ENCODE results near the gene KITLG.

The KITLG gene

DNA sequence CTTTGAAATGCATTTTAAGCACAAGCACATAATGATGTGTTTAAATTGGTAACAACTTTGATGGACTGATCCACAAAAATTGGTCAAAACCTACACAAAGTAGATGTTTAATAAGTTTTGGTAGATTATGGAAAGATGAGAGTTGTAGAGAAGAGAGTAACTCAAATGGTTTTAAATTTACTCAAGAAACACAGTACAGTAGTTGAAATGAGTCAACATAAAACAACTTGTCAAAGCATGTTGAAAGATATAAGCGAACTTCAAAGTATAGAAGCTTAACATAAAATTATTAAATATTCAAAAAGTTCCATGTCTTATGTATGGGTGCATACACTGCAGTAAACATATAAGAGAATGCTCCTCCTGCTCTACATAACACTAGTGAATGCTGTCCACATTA is 49.4 kb downstream of the KITLG start:
- CTCF ChIA-PET = no interaction called here

DNA sequence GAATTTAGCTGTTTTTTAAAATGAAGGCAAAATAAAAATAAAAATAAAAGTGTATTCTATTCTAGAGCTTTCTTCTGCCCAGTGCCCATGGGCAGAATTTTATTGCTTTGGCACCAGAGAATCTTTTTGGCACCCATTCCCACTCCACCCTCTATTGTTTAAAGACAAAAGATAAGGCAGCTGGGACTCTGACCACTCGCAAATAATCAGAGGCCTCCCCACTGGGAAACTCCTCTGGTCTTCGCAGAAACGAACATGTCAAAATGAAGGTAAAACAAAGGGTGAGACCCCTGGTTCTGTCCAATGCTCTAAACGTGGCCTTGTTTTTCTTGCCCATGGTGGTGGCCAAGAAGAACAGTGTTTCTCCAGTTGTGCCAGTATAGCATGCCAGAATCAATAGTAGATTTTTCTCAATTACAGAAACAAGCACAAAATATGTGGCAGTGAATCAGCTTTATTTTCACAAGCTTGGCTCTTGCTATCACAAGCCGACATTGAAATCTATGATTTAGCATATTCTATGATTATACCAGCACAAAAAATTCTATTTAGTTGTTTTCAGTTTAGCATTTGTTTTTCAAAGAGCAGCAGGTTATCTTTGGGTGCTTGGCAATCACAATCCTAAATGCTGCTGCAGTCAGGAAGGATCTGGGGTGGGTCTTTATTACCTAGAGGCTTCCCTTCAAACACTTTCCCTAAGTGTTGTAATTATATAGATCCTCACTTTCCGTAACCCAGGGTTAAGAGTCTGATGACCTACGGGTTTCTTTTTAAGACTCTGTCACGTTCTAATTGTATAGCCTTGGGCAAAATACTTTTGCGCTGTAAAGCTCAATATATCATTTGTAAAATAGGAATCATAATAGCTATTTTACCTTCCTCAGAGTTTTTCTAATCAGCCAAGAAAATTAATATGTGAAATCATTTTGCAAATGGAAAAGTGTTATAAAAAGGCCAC is 50.5 kb downstream of the KITLG start:
- no peak for DNase-seq (ENCODE audit: extremely low spot score)
- ChIA-PET POLR2A (no interaction called here), CTCF (no interaction called here)
- TF ChIP-seq TARDBP (IDR thresholded peaks at IDR 0.05) = no peak
- TF ChIP-seq ARNT (IDR thresholded peaks at IDR 0.05) = no peak
- TF ChIP-seq SP1 (IDR thresholded peaks at IDR 0.05) = no peak
- no peak for TF ChIP-seq NFRKB (IDR thresholded peaks at IDR 0.05)
- TF ChIP-seq FOXA1 (IDR thresholded peaks at IDR 0.05) = no peak
- no peak for TF ChIP-seq FOXK2 (IDR thresholded peaks at IDR 0.05)
- TF ChIP-seq ZNF384 (IDR thresholded peaks at IDR 0.05) = no peak
- no peak for TF ChIP-seq SUZ12 (IDR thresholded peaks at IDR 0.05)
- no peak for TF ChIP-seq HDGF (IDR thresholded peaks at IDR 0.05; ENCODE audit: borderline replicate concordance)
- TF ChIP-seq L3MBTL2 (conservative IDR thresholded peaks at IDR 0.05) = no peak
- no peak for TF ChIP-seq BHLHE40 (IDR thresholded peaks at IDR 0.05; ENCODE audit: borderline replicate concordance)
- no peak for TF ChIP-seq ELF4 (IDR thresholded peaks at IDR 0.05)

More for the DNA sequence above, 49.4 kb downstream of the KITLG start:
- POLR2A ChIA-PET = no interaction called here
- TF ChIP-seq SUZ12 (IDR thresholded peaks at IDR 0.05) (no peak), L3MBTL2 (conservative IDR thresholded peaks at IDR 0.05) (no peak), FOXM1 (IDR thresholded peaks at IDR 0.05; ENCODE audit: borderline replicate concordance) (no peak), SP1 (IDR thresholded peaks at IDR 0.05) (no peak), LEF1 (IDR thresholded peaks at IDR 0.05; ENCODE audit: borderline replicate concordance) (no peak), ELF4 (IDR thresholded peaks at IDR 0.05) (no peak)
- DNase-seq (ENCODE audit: extremely low spot score) = no peak

DNA sequence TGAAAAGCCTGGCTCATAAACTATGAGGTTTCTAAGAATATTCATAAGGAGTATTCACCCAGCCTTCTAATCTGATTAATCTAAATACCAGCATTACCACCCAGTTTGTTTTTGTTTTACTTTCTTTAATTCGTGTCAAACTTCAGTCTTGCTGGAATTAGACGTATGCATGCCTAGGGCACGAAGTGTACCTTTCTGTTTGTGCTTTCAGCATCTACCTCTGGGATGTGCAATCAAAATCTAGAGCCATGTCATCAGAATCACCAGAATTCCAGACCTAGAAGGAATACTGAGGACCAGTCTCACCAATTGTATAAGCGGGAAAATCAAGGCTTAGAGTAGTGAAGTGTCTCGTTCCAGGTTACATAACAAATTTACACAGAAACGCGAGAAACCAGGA is 57.3 kb downstream of the KITLG start:
- TF ChIP-seq BHLHE40 (IDR thresholded peaks at IDR 0.05; ENCODE audit: borderline replicate concordance) = no peak
- no peak for TF ChIP-seq FOXK2 (IDR thresholded peaks at IDR 0.05)
- TF ChIP-seq NFRKB (IDR thresholded peaks at IDR 0.05) = no peak
- TF ChIP-seq L3MBTL2 (conservative IDR thresholded peaks at IDR 0.05) = no peak
- TF ChIP-seq LEF1 (IDR thresholded peaks at IDR 0.05; ENCODE audit: borderline replicate concordance) = no peak
- TF ChIP-seq SUZ12 (IDR thresholded peaks at IDR 0.05) = no peak
- no peak for TF ChIP-seq HDGF (IDR thresholded peaks at IDR 0.05; ENCODE audit: borderline replicate concordance)
- no peak for TF ChIP-seq ARNT (IDR thresholded peaks at IDR 0.05)
- no peak for TF ChIP-seq TARDBP (IDR thresholded peaks at IDR 0.05)
- no peak for TF ChIP-seq ZNF384 (IDR thresholded peaks at IDR 0.05)
- no peak for TF ChIP-seq FOXM1 (IDR thresholded peaks at IDR 0.05; ENCODE audit: borderline replicate concordance)
- CTCF ChIA-PET = no interaction called here
- POLR2A ChIA-PET = no interaction called here
- DNase-seq (ENCODE audit: extremely low spot score) = no peak

DNA sequence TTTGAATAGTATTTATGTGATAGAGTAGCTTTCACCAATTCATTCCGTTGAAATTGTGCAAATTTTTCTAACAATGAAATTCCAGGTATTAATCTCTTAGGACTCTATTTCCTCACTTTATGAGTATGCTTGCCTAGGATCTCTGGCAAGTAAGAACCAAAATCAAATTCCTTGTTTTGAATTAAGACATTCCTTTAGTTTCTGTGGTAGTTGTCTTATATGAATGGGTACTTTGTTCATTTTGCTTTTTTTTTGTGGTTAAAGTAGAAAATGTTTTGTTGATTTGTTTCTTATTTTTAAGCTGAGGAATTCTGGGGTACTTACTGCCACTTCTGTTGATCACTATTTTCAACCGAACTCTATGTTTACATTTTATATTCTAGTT is 59.8 kb downstream of the KITLG start:
- ChIA-PET CTCF (no interaction called here), POLR2A (no interaction called here)
- no peak for DNase-seq (ENCODE audit: extremely low spot score)
- TF ChIP-seq CTBP1 (IDR thresholded peaks at IDR 0.05; ENCODE audit: borderline replicate concordance) (no peak), L3MBTL2 (conservative IDR thresholded peaks at IDR 0.05) (no peak), ARNT (IDR thresholded peaks at IDR 0.05) (no peak), SP1 (IDR thresholded peaks at IDR 0.05) (no peak), ELF4 (IDR thresholded peaks at IDR 0.05) (no peak), FOXK2 (IDR thresholded peaks at IDR 0.05) (no peak), FOXM1 (IDR thresholded peaks at IDR 0.05; ENCODE audit: borderline replicate concordance) (no peak), TARDBP (IDR thresholded peaks at IDR 0.05) (no peak), ZNF384 (IDR thresholded peaks at IDR 0.05) (no peak), FOXA1 (IDR thresholded peaks at IDR 0.05) (no peak)
- TF ChIP-seq, protein P1, sequence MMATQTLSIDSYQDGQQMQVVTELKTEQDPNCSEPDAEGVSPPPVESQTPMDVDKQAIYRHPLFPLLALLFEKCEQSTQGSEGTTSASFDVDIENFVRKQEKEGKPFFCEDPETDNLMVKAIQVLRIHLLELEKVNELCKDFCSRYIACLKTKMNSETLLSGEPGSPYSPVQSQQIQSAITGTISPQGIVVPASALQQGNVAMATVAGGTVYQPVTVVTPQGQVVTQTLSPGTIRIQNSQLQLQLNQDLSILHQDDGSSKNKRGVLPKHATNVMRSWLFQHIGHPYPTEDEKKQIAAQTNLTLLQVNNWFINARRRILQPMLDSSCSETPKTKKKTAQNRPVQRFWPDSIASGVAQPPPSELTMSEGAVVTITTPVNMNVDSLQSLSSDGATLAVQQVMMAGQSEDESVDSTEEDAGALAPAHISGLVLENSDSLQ (IDR thresholded peaks at IDR 0.05) = no peak

DNA sequence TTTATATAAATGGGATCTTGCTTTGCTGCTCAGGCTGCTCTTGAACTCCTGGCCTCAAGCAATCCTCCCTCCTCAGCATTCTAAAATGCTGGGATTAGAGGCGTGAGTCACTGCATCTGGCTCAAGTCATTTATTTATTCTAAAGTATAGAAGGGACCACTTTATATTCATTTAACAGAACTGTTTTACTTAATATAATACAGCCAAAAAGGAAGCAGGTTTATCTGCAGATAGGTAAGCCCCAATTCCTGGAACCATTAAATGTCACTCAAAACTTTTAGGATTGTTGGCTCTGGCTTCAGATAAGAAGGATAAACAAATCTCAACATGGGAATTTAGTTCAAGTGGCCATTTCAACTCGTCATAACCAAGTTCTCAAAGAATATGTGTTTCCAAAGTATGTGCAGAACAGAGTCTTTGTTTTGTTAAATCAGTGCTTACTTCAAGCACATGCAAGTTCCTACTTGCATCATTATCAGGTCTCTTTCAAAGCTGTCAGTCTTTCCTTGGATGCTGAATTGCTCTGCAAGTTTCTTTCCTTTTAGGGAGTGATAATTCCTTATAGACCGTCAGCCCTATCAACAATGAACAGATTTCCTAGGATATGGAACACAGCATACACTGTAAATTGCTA is 60.4 kb downstream of the KITLG start:
- CTCF ChIA-PET = no interaction called here
- no peak for DNase-seq (ENCODE audit: extremely low spot score)
- POLR2A ChIA-PET = no interaction called here
- TF ChIP-seq FOXK2 (IDR thresholded peaks at IDR 0.05) (no peak), HDGF (IDR thresholded peaks at IDR 0.05; ENCODE audit: borderline replicate concordance) (no peak)
- TF ChIP-seq, protein P1 (IDR thresholded peaks at IDR 0.05) = 0 out of 2 replicates have a peak, but pooled peaks have one; percentile 12

DNA sequence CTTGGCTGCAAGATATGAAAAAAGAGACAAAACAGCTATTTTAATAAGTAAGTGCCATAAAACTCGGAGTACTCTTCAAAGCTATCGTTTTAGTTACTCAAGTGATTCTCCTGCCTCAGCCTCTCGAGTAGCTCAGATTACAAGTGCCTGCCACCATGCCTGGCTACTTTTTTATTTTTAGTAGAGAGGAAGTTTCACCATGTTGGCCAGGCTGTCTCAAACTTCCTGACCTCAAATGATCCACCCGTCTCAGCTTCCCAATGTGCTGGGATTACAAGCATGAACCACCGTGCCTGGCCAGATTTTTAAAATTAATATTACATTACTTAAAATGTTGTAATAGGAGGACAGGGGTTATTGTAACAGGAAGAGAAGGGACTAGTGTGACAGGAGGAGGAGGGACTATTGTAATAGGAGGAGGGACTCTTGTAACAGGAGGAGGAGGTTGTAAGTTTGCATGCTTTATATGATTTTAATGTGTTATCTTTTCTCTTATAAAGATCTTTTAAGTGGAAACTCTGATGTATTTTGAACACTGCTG is 61.3 kb downstream of the KITLG start:
- no peak for DNase-seq (ENCODE audit: extremely low spot score)
- ChIA-PET POLR2A (no interaction called here), CTCF (no interaction called here)
- no peak for TF ChIP-seq SUZ12 (IDR thresholded peaks at IDR 0.05)
- no peak for TF ChIP-seq ZNF384 (IDR thresholded peaks at IDR 0.05)
- TF ChIP-seq BHLHE40 (IDR thresholded peaks at IDR 0.05; ENCODE audit: borderline replicate concordance) = no peak
- TF ChIP-seq CTBP1 (IDR thresholded peaks at IDR 0.05; ENCODE audit: borderline replicate concordance) = no peak
- TF ChIP-seq SP1 (IDR thresholded peaks at IDR 0.05) = no peak
- no peak for TF ChIP-seq LEF1 (IDR thresholded peaks at IDR 0.05; ENCODE audit: borderline replicate concordance)
- TF ChIP-seq, protein P1 (IDR thresholded peaks at IDR 0.05) = no peak
- no peak for TF ChIP-seq HDGF (IDR thresholded peaks at IDR 0.05; ENCODE audit: borderline replicate concordance)
- TF ChIP-seq FOXK2 (IDR thresholded peaks at IDR 0.05) = no peak
- TF ChIP-seq TARDBP (IDR thresholded peaks at IDR 0.05) = no peak

All from HEK293T (cell line).